Testis (tissue), 2 donors: ENCODE data around the gene HAUS8.

ENCODE experiments used
- CTCF ChIP-seq, 3 experiments: fragments of 450-650 bp in 2 of 3; fragments of 200-600 bp in 1 of 3; sonication (generic) in 1 of 3; IDR thresholded peaks; one replicate each; pipeline ENCODE4 v1.5.1; 2016 to 2019; ENCODE audit warnings: antibody characterized with exemption in 3 of 3, mild to moderate bottlenecking in 2 of 3, moderate library complexity in 1 of 3
- POLR2A ChIP-seq: fragments of 450-650 bp; IDR thresholded peaks from one replicate; pipeline ENCODE4 v1.6.1; 2017; ENCODE audit warnings: antibody characterized with exemption, mild to moderate bottlenecking, moderate library complexity

GRCh38 chr19:17078920-17079709 lies 3.9 kb upstream of the HAUS8 start:
- no peak for TF ChIP-seq CTCF (IDR thresholded peaks at IDR 0.05)
- no peak for TF ChIP-seq POLR2A
